Stimulated activated memory B cell treated with anti-CD40 and anti-IgM and Interleukin-4, amounts not matched to agents 10 μg/mL and 1 μg/mL and 100 μg/mL, for 72 hours (primary cell): ENCODE data around the gene PSD.
A peak's percentile ranks its signal among the peaks of the same experiment; 100 is the strongest.

Experiments used
- ATAC-seq: fragments of 150-1000 bp; cut with Tn5 transposase; 2 replicates; pipeline ENCODE4 v1.10.0; 2021
- H3K27ac Mint-ChIP-seq: one replicate; pipeline ENCODE4 v1.8.0; 2022; ENCODE audit warnings: mild to moderate bottlenecking, mixed read lengths
- H3K27me3 Mint-ChIP-seq: one replicate; pipeline ENCODE4 v1.8.0; 2022; ENCODE audit warnings: mixed read lengths
- H3K36me3 Mint-ChIP-seq: one replicate; pipeline ENCODE4 v1.8.0; 2022; ENCODE audit warnings: mixed read lengths
- H3K4me1 Mint-ChIP-seq: one replicate; pipeline ENCODE4 v1.8.0; 2022; ENCODE audit warnings: mixed read lengths
- H3K4me3 Mint-ChIP-seq: one replicate; pipeline ENCODE4 v1.8.0; 2022; ENCODE audit warnings: mild to moderate bottlenecking, moderate library complexity, mixed read lengths
- H3K9me3 Mint-ChIP-seq: one replicate; pipeline ENCODE4 v1.8.0; 2022; ENCODE audit warnings: mixed read lengths

Gene PSD

DNA sequence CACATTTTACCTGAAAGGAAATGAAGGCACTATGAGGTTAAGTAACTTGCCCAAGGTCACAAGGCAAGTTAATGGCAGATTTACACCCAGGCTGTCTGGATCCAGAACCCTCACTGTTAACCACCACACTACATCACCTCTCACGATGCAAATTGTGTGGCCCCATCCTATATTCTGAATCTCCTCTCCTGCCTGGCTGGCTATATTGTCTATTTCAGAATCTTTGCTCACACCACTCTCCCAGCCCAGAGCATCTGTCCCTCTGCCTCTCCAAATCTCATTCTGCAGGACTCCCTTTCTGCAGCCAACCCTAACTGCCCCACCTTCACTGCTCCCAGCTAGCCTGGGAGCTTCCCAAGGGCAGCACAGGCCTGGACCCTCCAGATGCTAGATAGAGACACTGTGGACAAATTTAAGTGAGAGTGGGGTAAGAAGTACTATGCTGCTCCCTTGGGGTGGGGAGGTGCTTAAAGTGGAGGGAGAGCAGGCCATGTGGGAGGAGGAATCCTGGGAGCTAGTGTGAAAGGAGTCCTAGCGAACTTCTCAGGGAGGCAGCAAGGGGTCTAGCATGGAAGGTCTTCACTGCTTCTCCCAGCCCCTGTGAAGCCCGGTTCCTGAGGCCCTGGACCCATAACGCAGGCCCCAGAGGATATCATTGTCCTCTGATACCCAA, 13.0 kb upstream of the PSD start:
- Mint-ChIP-seq H3K4me3 (peak overlapping the region; percentile 89), H3K36me3 (peaks cover 10% of the 10 kb centered on the region), H3K4me1 (peaks cover 46% of the 10 kb centered on the region), H3K9me3 (no peaks in the 10 kb centered on the region), H3K27ac (peak overlapping the region; percentile 84), H3K27me3 (no peaks in the 10 kb centered on the region)
- no peak for ATAC-seq

DNA sequence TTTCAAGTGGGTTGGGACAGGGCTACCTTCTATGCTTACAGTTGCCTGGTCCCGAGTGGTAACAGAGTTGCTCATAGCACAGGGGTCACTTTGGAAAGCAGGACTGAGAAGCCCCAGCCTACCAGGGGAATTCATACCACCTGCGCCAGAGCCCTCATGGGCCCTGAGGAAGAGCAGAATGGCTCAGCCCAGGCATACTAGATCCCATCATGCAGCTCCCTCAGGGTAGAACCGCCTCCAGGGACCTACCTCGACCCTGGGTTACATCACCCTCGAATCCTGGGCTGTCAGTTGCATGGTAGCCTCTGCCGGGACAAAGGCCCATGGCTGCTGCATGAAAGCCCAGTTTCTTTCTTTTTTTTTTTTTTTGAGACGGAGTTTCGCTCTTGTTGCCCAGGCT, 10.9 kb upstream of the PSD start:
- ATAC-seq, result no peak
- Mint-ChIP-seq H3K36me3 (peaks cover 21% of the 10 kb centered on the region), H3K4me3 (no peak overlapping the region), H3K27ac (no peak overlapping the region), H3K4me1 (peaks cover 43% of the 10 kb centered on the region), H3K27me3 (no peaks in the 10 kb centered on the region), H3K9me3 (no peaks in the 10 kb centered on the region)

DNA sequence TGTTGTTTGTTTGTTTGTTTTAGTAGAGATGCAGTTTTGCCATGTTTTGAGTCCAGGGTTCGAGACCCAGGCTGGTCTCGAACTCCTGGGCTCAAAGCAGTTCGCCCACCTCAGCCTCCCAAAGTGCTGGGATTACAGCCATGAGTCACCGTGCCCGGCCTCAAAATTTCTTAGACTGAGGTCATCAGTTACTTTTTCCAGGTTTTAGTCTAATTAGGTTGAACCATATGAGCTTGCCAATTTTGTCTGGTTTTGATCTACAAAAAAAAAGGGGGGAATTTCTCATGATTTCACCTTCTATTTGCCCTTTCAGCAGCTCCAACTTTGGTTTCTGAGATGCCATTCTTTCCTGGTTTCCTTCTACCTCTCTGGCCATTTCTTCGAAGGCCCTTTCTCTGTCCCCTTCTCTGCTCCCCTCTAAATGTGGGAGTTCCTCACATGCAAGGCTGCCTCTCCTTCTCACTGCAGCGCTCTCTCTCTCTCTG, 8.3 kb upstream of the PSD start:
- H3K27ac Mint-ChIP-seq, result peak overlapping the region; percentile 52
- no peaks in the 10 kb centered on the region for H3K9me3 Mint-ChIP-seq
- peaks cover 49% of the 10 kb centered on the region for H3K4me1 Mint-ChIP-seq
- H3K27me3 Mint-ChIP-seq, result no peaks in the 10 kb centered on the region
- no peak overlapping the region for H3K4me3 Mint-ChIP-seq
- ATAC-seq, result no peak
- H3K36me3 Mint-ChIP-seq, result peaks cover 27% of the 10 kb centered on the region

DNA sequence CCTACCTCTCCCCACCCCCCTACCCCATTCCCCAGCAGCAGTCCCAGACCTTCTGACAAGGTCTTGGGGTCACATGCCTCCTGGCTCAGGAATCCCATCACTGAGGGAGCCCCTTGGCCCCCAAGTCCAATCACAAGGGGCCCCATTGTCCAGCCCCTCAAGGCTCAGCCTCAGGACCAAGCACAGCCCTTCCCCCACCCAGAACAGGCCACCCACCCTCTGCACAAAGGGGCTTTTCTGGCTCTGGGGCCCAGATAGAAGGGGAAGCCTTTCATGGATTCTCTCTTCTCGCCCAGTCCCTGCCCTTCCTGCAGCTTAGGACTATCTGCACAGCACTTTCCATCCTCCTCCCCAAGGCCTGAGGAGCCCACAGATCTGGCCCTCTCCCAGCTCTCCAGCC, 6.9 kb upstream of the PSD start:
- Mint-ChIP-seq H3K27ac (peak overlapping the region; percentile 52), H3K4me3 (no peak overlapping the region), H3K36me3 (peaks cover 27% of the 10 kb centered on the region), H3K4me1 (peaks cover 44% of the 10 kb centered on the region), H3K9me3 (no peaks in the 10 kb centered on the region), H3K27me3 (no peaks in the 10 kb centered on the region)
- no peak for ATAC-seq

DNA sequence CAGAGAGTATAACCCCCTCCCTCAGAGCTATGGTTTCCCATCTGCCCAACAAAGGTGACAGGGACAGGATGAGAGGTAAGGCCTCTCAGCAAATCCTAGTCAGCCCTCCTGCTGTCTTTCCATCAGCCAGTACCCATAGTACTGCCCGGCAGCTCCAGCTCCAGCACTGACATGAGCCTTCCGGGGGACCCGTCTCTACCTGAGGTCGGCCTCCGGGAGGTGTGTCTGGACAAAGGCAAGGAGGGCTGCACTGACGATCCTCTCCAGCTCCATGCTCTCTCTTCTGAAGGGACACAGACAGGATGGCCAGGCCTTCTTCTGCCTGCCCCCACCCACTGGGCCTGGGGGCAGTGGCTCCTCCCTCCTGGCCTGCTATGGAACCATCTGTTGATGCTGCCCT, 6.3 kb upstream of the PSD start:
- Mint-ChIP-seq H3K27me3 (no peaks in the 10 kb centered on the region), H3K4me3 (no peak overlapping the region), H3K9me3 (no peaks in the 10 kb centered on the region), H3K36me3 (peaks cover 27% of the 10 kb centered on the region), H3K4me1 (peaks cover 49% of the 10 kb centered on the region), H3K27ac (no peak overlapping the region)
- ATAC-seq, result no peak

DNA sequence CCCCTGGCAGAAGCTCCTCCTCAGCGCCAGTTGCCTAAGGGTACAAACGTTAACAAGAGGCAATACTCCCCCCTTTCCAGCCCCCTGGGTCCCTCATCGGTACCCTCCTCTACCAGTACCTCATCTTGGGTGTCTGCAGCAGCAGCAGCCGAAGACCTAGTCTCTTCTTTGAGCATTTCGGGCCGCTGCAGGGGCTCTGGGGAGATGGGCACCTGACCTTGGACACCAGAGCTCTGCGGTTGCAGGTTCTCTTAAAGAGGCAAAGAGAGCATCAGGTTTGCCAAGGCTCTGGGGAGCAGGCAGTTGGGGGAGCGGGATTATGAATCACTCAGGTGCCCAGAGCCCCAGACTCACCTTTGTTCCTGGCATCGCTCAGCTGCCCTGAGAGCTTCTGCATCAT, 5.6 kb upstream of the PSD start:
- H3K4me3 Mint-ChIP-seq, result no peak overlapping the region
- H3K36me3 Mint-ChIP-seq, result peaks cover 27% of the 10 kb centered on the region
- peaks cover 57% of the 10 kb centered on the region for H3K4me1 Mint-ChIP-seq
- no peak for ATAC-seq
- H3K27me3 Mint-ChIP-seq, result peaks cover 4% of the 10 kb centered on the region
- no peaks in the 10 kb centered on the region for H3K9me3 Mint-ChIP-seq
- no peak overlapping the region for H3K27ac Mint-ChIP-seq

DNA sequence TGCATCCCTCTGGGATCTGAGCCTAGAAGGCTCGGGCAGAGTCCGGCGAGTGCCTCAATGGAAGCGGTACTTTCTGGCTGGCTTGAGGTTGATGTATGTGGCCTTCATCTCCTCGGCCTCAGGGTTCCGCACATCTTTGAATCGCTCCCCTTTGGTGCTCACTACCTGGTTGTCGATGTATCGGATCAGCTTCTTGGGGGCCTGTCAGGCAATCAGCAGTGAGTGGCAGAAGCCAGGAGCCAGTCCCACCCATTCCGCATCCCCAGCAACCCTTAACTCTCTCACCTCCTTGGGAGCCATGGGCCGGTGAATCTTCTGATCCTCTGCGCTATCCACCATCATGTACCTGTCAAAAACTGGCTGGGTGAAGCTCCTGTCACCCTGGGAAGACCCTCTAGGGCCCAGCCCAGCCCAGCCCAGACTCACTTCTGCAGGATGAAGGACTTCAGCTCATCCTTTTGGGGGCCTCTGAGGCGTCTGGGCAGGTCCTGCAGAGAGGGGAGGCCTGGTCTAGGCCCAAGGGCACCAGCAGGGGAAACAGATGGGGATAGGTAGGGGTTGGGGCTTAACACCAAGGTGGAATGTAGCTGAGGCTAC, 4.9 kb upstream of the PSD start:
- H3K4me1 Mint-ChIP-seq, result peaks cover 61% of the 10 kb centered on the region

DNA sequence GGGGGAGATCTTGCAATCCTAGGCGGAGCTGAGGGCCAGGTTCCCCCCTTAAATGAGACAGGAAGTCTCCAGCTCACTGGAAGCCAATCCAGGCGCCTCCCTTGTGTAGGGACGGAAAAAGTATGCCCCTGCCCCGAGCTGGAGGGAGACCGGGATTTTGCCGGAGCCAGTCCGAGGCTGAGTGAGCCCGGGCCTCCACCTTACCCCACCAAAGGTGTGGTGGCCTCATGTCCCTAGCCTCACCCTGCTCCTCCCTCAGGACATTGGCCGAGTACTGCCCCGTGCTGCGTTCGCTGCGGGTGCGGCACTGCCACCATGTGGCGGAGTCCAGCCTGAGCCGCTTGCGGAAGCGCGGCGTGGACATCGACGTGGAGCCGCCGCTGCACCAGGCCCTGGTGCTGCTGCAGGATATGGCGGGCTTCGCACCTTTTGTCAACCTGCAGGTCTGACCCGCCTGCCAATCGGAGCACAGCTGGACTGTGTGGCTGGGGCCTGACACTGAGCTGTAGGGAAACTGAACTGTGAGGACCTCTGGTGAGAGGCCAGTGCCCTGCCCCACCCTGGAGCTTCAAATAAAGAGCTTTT, 4.1 kb upstream of the PSD start:
- H3K36me3 Mint-ChIP-seq, result peaks cover 25% of the 10 kb centered on the region
- ATAC-seq, result peak; percentile 52
- H3K4me3 Mint-ChIP-seq, result peak overlapping the region; percentile 98
- H3K27me3 Mint-ChIP-seq, result peaks cover 19% of the 10 kb centered on the region
- H3K27ac Mint-ChIP-seq, result peak overlapping the region; percentile 84
- H3K9me3 Mint-ChIP-seq, result no peaks in the 10 kb centered on the region
- H3K4me1 Mint-ChIP-seq, result peaks cover 64% of the 10 kb centered on the region

More for the DNA sequence above, 4.9 kb upstream of the PSD start:
- no peak overlapping the region for H3K27ac Mint-ChIP-seq
- no peaks in the 10 kb centered on the region for H3K9me3 Mint-ChIP-seq
- peaks cover 10% of the 10 kb centered on the region for H3K27me3 Mint-ChIP-seq
- no peak overlapping the region for H3K4me3 Mint-ChIP-seq
- peaks cover 27% of the 10 kb centered on the region for H3K36me3 Mint-ChIP-seq
- ATAC-seq, result no peak

DNA sequence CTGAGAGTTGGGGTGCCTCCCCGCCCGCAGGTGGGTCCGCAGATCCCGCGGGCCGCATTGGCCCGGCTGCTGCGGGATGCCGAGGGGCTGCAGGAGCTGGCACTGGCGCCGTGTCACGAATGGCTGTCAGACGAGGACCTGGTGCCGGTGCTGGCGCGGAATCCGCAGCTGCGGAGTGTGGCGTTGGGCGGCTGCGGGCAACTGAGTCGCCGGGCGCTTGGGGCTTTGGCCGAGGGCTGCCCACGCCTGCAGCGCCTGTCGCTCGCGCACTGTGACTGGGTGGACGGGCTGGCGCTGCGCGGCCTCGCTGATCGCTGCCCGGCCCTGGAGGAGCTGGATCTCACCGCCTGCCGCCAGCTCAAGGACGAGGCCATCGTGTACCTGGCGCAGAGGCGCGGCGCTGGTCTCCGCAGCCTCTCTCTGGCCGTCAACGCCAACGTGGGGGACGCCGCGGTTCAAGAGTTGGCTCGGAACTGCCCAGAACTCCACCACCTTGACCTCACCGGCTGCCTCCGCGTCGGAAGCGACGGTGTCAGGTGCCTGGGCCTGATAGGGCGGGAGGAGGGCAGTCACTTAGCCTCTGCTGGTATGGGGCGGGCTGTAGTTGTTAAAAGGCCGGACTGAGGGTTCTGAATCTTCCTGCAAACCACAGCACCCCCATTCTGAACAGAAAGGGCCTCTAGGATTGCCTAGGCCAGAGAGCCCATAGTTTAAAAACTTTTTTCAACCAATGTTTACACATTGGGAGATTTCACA, 3.4 kb upstream of the PSD start:
- H3K9me3 Mint-ChIP-seq, result no peaks in the 10 kb centered on the region
- H3K36me3 Mint-ChIP-seq, result peaks cover 18% of the 10 kb centered on the region
- H3K27ac Mint-ChIP-seq, result peak overlapping the region; percentile 84
- peak overlapping the region; percentile 98 for H3K4me3 Mint-ChIP-seq
- peaks cover 26% of the 10 kb centered on the region for H3K27me3 Mint-ChIP-seq
- peak; percentile 13 for ATAC-seq
- peaks cover 58% of the 10 kb centered on the region for H3K4me1 Mint-ChIP-seq

DNA sequence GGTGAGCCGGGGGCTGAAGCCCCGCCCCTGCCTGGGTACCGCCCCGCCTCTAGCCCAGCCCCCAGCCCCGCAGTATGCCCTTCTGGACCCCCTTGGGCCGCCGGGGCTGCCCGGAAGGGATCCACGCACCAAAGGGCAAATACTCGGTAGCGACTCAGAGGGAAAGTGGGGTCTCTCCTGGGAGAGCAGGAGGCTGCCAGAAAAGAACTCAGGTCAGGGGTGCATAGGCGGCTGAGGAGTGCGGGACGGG, 2.8 kb upstream of the PSD start:
- H3K36me3 Mint-ChIP-seq, result peaks cover 15% of the 10 kb centered on the region
- ATAC-seq, result no peak
- H3K27ac Mint-ChIP-seq, result peak overlapping the region; percentile 84
- H3K4me3 Mint-ChIP-seq, result peak overlapping the region; percentile 98
- peaks cover 54% of the 10 kb centered on the region for H3K4me1 Mint-ChIP-seq
- no peaks in the 10 kb centered on the region for H3K9me3 Mint-ChIP-seq
- H3K27me3 Mint-ChIP-seq, result peaks cover 31% of the 10 kb centered on the region

DNA sequence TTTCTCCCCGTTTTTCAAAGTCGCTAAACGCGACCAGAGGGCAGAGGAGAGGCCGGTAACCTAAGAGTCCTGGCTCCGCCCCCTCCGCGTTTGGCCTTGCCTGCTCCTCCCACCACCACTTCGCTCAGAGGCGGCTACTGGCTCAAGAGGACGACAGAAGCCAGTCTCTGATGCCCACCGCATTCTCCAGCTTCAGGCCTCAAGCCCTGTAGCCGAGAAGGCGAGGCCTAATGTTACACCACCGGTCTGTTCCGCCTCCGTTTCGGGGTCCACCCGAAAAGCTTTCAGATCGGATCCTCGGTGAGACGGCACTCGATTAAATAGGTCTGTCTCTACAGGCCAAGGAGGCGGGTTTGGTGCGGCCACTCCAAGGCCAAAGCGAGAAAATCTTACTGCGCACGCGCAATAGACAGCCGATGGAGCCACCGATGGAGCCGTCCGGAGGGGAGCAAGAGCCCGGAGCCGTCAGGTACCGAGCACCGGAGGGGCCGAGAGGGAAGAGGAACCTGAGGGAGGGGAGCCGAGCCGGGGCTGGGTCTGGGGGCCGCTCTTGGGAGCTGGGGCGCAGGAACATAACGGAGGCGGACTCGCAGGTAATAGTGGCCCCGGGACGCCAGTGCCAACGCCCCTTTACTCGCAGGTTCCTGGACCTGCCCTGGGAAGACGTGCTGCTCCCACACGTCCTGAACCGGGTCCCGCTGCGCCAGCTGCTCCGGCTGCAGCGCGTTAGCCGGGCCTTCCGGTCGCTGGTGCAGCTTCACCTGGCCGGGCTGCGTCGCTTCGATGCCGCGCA, 2.3 kb upstream of the PSD start, which contains the start of gene FBXL15:
Gene FBXL15, plus strand, starts transcription at position 123 of the 793 bp plus-strand sequence. Its CDS starts 294 bp downstream, at position 417.
- Mint-ChIP-seq H3K27ac (peak within 1 kb of the TSS; percentile 84), H3K27me3 (peaks cover 36% of the 10 kb centered on the region), H3K36me3 (peaks cover 10% of the 10 kb centered on the region), H3K9me3 (no peaks in the 10 kb centered on the region), H3K4me3 (peak within 1 kb of the TSS; percentile 98), H3K4me1 (peaks cover 49% of the 10 kb centered on the region)
- peak; percentile 87 for ATAC-seq

DNA sequence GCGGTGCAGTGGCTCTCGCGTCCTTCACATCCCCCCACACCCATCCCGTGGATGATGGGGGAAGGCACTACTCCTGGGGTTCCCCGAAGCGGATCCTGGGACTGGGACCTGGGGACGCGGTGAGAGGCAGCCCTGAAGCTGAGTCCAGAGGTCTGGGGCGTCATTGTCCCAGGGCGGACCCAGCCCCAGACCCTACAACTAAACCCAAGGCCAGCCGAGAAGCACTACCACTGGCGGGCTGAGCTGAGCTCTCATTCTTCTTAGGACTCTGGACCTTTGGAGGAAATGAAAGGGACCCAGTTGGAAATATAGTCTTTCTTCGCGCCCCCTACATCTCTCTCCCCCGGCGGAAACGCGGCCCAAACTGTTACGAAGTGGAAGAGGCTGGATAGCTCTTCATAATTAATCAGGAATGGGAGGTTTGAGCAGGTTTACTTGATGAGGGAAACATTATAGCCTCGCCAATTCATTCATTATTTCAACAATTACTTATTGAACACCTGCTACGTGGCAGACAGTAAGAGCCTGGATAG, 1.7 kb upstream of the PSD start:
- no peak for ATAC-seq
- Mint-ChIP-seq H3K27me3 (peaks cover 42% of the 10 kb centered on the region), H3K4me1 (peaks cover 46% of the 10 kb centered on the region), H3K9me3 (no peaks in the 10 kb centered on the region), H3K4me3 (peak overlapping the region; percentile 98), H3K36me3 (peaks cover 5% of the 10 kb centered on the region), H3K27ac (peak overlapping the region; percentile 84)

DNA sequence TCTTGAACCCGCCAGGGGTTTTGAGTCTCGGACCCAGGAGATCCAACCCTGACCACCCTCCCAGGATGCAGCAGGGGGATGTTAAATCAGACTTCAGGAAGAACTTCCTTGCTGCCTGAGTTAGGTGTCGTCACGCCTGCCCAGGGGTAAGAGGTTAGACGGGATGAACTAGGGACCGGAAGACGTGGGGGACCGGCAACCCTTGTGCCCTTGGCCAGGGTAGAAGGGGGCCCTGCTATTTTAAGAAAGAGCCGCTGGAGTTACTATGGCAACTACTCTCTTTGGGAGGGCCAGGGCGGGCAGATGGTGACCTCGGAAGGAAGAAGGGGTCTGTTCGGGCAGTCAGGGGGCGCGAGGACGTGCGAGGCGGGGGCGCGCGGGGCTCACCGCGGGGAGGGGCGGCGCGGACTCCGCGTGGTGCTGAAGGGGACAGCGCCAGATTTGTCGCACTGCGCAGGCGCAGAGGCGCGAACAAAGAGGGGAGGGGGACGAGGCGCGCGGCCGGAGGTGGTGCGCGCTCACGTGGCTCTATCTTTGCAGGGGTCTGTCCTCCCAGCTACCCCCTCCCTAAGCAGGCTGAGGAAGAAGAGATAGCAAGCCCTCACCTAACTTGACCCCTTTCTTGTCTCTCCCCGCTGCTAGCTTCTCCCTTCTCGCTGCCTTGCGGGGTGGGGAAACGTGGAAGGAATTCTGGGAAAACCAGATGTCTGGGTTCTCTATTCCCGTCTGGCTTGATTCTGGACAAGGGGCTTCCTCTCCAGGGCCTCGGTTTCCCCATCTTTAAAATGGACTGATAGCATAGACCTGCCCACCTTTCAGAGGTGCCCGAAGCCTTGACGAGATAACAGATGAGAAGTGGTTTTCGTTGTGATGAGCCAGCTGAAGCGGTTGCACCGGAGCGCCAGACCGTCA, 940 bp upstream of the PSD start:
- peaks cover 50% of the 10 kb centered on the region for H3K27me3 Mint-ChIP-seq
- peaks cover 5% of the 10 kb centered on the region for H3K36me3 Mint-ChIP-seq
- no peaks in the 10 kb centered on the region for H3K9me3 Mint-ChIP-seq
- ATAC-seq, result no peak
- H3K4me1 Mint-ChIP-seq, result peaks cover 50% of the 10 kb centered on the region
- peak overlapping the region; percentile 84 for H3K27ac Mint-ChIP-seq
- peak overlapping the region; percentile 98 for H3K4me3 Mint-ChIP-seq

DNA sequence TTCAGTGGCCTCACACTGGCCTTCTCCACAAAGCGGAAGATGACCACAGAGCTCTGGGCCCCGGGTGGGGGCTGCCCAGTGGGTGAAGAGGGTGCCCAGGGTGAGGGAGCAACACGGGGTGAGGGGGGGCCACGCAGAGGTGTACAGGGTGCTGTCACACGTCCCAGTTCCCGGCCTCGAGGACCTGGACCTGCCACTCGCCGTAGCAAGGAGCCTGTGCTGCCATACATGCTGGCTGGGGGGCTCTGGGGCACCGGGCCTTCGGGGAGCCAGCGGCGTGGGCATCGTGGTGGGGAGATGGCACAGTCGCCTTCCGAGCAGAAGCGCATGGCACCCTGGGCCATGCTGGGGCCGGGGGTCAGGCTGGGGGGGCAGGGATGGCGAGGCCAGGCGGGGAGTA, 1.9 kb downstream of the PSD start:
- Mint-ChIP-seq H3K9me3 (no peaks in the 10 kb centered on the region), H3K27ac (no peak overlapping the region), H3K27me3 (peaks cover 69% of the 10 kb centered on the region), H3K4me1 (peaks cover 47% of the 10 kb centered on the region), H3K36me3 (no peaks in the 10 kb centered on the region), H3K4me3 (no peak overlapping the region)
- no peak for ATAC-seq
